ENCODE results near the gene COPZ2. TPM values are rescaled to one million over a fixed set of nuclear protein-coding genes. Genes with fewer than 3 reads are reported as not detected.

Gene COPZ2
- total and polyA plus RNA-seq, 9 of the 15 experiments (the other 6 are each of a cell fraction or from before 2014, with no cell fraction given): 0.22 to 0.49 TPM; not detected in 7

GRCh38 chr17:48047741-48048383 is 10.3 kb upstream of the COPZ2 start, which contains the start of gene NFE2L1 (continued):
- TF ChIP-seq ERF (CRISPR knock-in tag; IDR thresholded peaks at IDR 0.05): peak; percentile 87
- TF ChIP-seq NBN (IDR thresholded peaks at IDR 0.05; ENCODE audit: low read depth): peak; percentile 37; the same call in 1 of the 2 replicates
- peak; percentile 97 for TF ChIP-seq CEBPZ (IDR thresholded peaks at IDR 0.05; ENCODE audit: borderline replicate concordance, low read depth, low read length)
- TF ChIP-seq NR1H2 (CRISPR knock-in tag; IDR thresholded peaks at IDR 0.05): no peak
- peak; percentile 74 for TF ChIP-seq CREB1 (IDR thresholded peaks at IDR 0.05)
- peak; percentile 74 for TF ChIP-seq CREB1 (CRISPR knock-in tag; IDR thresholded peaks at IDR 0.05)
- TF ChIP-seq MAZ (CRISPR knock-in tag; conservative IDR thresholded peaks at IDR 0.05 in 1 of 2, IDR thresholded peaks at IDR 0.05 in 1 of 2): peak in 1 of 2 experiments; percentile 17; a peak in 2 of 4 replicates
- TF ChIP-seq ZNF134 (CRISPR knock-in tag; conservative IDR thresholded peaks at IDR 0.05): no peak
- TF ChIP-seq NFXL1 (CRISPR knock-in tag; IDR thresholded peaks at IDR 0.05): no peak
- TF ChIP-seq IRF1 (CRISPR knock-in tag; IDR thresholded peaks at IDR 0.05; ENCODE audit: borderline replicate concordance): peak; percentile 78; the same call in 1 of the 2 replicates
- no peak for TF ChIP-seq DACH1 (IDR thresholded peaks at IDR 0.05; ENCODE audit: partially characterized antibody)
- 0 out of 2 replicates have a peak, but pooled peaks have one; percentile 22 for TF ChIP-seq RFX5 (IDR thresholded peaks at IDR 0.05; ENCODE audit: low read depth, low read length)
- peak; percentile 98 for TF ChIP-seq NFRKB (IDR thresholded peaks at IDR 0.05; ENCODE audit: low read depth)
- no peak for TF ChIP-seq TARDBP (IDR thresholded peaks at IDR 0.05)
- no peak for TF ChIP-seq MXI1 (IDR thresholded peaks at IDR 0.05; ENCODE audit: low read depth, low read length)
- peak; percentile 67 for TF ChIP-seq THAP7 (CRISPR knock-in tag; IDR thresholded peaks at IDR 0.05)
- peak; percentile 100 for TF ChIP-seq L3MBTL2 (IDR thresholded peaks at IDR 0.05)
- TF ChIP-seq HOMEZ (CRISPR knock-in tag; IDR thresholded peaks at IDR 0.05): peak; percentile 67; the same call in 1 of the 2 replicates
- no peak for TF ChIP-seq ZNF764 (CRISPR knock-in tag; IDR thresholded peaks at IDR 0.05; ENCODE audit: low read depth)
- TF ChIP-seq E2F5 (CRISPR knock-in tag; IDR thresholded peaks at IDR 0.05): peak; percentile 11; the same call in 1 of the 2 replicates
- peak; percentile 73 for TF ChIP-seq NR2C1 (IDR thresholded peaks at IDR 0.05)
- TF ChIP-seq NR2C1 (tag; IDR thresholded peaks at IDR 0.05): peak; percentile 80
- TF ChIP-seq MAFF (IDR thresholded peaks at IDR 0.05; ENCODE audit: low read length): no peak; the same call in 1 of the 2 replicates

Measured in K562 (cell line).